Measurements from ENCODE around the gene RAB23.

RAB23 gene

DNA sequence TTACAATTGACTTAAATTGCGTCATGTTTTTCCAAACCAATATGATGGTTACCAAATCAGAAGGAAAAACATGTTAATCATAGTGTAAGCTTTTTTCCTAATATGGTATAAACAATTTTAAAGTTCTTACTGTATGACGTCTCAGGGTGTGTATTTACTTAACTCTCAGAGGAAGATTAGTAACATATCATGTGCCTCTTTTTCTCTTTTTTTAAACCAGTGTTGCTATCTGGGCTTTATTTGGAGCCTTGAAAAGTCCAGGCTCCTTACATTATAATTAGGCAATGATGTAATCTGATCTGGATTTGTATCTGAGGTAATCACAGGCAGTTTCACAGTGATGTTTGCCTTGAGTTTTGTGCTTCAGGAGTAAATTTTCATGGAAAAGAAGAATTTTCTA lies 20.4 kb upstream of the RAB23 start:
- DNase-seq (ENCODE audit: low read depth) = peak; percentile 89

DNA sequence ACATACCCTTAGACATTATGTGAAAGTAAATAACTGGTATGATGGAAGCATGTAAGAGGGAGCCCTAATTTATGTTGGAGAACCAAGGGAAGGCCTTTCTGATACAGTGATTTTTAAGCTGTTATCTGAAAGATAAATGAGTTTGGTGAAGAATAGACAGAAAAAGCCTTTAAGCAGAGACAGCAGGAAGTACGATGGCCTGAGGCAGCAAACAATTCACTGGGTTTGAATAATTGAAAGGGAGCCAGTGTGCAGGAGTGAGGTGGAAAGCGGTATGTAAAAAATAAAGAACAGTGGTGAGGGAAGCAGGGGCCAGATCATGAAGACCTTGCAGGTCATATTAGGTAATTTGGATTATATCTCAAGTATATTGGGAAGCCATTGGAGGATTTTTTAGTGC lies 4.1 kb upstream of the RAB23 start:
- no peak for DNase-seq (ENCODE audit: low read depth)

DNA sequence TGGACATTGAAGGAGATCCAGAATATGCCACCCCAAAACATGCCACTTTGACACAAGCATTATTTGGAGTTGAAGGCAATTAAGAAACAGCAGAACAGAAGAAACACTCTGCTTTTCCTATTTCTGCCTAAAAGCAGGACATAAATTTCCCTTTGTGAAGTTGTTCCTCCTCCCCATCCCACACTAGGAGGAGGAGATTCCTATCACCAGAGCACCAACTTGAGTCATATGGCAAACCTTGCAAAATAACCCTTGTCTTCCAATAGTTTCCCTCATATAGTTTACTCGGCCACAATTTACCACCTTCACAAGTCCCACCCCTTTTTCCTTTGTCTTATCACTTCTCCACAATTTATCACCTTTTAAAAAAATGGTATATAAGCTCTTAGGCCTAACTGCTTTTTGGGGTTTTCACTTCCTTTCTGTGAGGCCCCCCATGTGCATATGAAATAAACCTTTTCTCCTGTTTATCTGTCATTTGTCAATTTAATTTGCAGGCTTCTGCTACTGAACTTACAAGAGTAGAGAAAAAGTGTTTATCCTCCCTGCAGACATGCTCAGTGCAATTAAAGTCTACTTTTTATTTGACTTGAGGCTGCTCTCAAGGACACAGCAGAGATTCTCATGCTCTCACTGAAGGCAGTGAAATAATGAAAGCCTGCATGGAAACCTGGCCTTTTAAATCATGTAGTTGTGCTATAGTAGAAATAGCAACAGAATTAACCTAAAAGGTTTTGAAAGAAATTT lies 2.8 kb upstream of the RAB23 start:
- DNase-seq (ENCODE audit: low read depth) = no peak

DNA sequence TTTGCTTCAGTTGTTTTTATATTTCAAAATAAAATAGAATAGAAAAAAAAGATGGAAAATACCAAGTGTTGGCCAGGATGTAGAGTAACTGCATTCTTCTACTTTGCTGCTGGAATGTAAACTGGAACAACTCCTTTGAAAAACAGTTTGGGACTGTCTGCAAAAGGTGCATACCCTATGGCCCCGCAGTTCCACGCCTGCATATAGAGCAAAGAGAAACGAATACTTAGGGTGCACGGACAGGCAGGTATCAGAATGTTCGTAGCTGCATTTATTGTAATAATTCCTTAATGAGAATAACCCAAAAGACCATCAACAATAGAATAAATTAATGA lies 603 bp upstream of the RAB23 start:
- no peak for DNase-seq (ENCODE audit: low read depth)

DNA sequence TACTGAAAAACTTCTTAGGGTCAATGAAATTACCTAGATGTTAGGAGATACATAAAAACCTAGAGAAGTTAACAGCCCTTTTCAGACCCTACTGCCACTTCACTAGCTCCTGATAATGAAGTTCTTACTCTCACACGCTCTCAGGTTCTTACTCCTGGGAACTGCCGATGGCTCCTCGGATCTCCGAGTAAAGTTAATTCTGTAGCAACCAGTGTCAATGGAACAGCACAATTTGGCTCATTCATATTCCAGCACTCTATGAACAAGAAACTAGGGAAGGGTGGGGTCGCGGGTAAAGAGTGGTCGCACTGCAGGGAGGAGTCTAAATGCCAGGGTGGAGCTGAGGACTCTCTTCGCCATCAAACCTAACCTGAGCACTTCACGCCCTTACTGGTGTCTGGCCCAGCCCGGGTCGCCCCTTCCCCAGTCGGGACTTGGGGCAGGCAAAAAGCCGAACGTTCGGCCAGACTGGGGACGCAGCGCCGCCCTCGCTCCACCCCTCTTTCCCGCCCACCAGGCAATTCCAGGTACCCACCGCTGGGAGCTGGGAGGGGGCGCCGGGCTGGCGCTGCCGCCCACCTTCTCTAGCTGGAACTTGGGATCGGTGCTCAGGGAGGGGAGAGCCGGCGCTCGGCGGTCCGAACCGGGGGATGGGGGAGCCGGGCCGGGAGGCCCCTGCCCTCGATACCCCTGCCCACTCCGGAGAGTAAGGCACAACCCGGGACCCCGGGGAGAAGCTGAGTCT lies 744 bp downstream of the RAB23 start:
- peak; percentile 43 for DNase-seq (ENCODE audit: low read depth)

DNA sequence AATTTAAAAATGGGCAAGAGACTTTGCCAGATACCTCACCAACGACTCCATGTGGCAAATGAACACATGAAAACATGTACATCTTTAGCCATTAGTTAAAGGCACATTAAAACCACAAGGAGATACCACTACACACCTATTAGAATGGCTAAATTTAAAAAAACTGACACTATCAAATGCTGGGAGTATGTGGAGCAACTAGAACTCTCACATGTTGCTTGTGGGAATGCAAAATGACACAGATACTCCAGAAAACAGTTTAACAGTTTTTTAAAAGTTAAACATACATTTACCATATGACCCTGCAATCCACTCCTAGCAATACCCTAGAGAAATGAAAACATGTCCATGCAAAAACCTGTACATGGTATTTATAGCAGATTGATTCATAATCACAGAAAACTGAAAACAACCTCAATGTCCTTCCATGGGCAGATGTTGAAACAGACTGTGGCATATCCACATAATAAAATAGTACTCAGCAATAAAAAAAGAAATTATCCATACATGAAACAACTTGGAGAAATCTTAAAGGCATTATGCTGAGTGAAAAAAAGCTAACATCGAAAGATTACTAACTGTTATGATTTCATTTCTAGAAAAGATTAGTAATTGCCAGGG lies 1.9 kb downstream of the RAB23 start:
- DNase-seq (ENCODE audit: low read depth) = no peak

- DNase-seq (ENCODE audit: low read depth) = no peak
Observed at GRCh38 chr6:57217270-57217669, 4.8 kb downstream of the RAB23 start.

GRCh38 chr6:57216235-57217101 lies 5.6 kb downstream of the RAB23 start:
- no peak for DNase-seq (ENCODE audit: low read depth)

DNA sequence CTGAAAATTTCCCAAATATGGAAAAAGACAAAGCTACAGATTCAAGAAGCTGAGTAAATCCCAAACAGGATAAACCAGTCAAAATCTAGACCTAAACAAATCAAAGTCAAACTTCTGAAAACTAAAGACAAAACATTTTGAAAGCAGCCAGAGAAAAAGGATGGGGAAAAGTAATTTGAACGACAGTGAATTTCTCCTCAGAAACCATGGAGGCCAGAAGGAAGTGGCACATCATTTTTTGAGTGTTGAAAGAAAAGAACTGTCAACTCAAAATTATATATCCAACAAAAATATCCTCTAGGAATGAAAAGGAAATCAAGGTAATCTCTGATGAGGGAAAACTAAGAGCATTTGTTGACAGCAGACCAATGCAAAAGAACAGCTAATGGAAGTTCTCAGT lies 6.8 kb downstream of the RAB23 start:
- no peak for DNase-seq (ENCODE audit: low read depth)

- DNase-seq (ENCODE audit: low read depth) = no peak
Observed at GRCh38 chr6:57210060-57210459, 12.0 kb downstream of the RAB23 start.

DNA sequence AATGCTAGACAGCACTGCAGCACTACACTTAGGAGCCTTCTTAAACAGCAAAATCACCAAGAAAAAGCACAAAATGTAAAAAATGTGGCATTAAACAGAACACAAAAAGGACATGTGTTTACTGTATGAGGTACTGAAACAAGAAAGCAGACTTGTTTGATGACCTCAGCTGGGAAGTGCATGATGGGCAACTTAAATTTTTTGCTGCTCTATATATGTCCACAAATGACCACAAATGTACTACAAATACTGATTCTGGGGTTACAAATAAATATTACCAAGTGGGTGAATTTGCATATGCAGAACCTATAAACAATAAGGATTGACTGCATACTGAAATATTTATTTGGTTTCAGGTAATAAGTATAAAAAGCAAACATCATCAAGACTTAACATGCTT lies 13.1 kb downstream of the RAB23 start:
- no peak for DNase-seq (ENCODE audit: low read depth)

DNA sequence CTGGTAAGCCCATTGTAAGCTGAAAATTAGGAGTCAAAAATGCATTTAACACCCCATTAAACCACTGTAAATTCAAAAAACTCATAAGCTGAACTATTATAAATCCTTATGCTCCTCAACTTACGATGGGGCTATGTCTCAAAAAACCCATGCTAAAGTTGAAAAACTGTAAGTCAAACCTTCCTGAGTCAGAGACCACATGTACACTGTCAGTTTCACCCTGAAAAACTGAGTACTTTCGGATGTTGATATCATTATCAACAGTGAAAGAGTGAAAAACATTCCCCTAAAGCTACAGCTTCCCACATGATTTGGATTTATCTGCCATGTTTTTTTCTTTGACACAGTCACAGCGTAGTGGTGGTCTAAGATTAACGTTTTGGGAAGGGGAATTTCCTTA lies 14.2 kb downstream of the RAB23 start:
- DNase-seq (ENCODE audit: low read depth) = no peak

GRCh38 chr6:57207141-57207540 lies 15.0 kb downstream of the RAB23 start:
- no peak for DNase-seq (ENCODE audit: low read depth)

DNA sequence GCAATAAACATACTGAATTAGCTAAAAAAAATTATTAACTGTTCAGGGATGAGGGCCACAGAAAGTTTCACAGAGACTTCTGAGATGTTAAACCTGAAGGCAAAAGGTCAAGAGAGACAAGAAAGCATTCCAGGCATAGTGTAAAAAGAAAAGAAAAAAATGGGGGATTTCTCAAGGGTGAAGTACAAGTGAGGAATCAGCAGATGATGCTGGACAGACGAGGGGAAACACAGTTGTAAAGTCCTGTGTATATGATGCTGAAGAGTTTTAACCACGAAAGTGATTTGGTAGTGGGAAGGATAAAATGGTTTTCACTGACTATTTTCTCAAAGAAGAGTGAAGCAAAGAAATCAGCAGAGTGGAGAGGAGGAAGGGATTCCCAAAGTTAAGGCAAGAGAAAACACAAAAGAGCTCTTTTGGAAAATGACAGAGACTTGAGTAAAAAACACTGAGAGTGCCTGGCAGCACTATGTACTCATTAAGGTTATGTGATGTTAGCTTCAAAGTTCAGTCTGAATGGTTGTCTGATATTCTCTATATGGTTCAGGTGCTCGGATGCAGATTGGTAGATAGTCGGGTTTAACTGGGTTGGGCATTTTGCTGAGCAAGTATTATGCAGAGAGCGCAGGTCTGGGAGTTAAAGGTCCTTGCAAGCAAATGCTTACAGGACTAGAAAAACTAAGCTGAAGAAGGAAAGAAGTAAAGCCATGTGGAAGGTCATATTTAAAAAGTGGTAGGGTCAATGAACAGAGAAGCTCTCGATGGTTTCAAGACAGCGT lies 16.4 kb downstream of the RAB23 start:
- DNase-seq (ENCODE audit: low read depth) = no peak

DNA sequence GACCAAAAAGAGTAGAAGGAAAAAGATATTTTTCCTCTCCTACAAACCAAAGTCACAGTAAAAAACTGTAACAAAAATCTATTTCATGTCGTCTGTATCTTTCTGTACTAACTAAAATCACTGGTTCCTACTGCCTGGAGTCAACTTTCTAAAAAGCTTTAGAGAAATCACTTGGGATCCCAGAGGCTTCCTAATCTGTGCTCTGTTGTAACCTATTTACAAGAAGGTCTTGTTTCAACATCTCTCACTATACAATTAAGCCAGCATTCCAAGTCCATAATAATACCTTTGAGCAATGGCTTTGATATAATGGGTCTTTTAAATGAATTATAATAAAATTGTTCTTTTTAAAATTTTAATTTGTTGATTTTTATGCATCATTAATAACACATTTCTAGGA lies 20.4 kb downstream of the RAB23 start:
- DNase-seq (ENCODE audit: low read depth) = no peak

- DNase-seq (ENCODE audit: low read depth) = no peak
Observed at GRCh38 chr6:57198926-57199636, 23.0 kb downstream of the RAB23 start.

DNA sequence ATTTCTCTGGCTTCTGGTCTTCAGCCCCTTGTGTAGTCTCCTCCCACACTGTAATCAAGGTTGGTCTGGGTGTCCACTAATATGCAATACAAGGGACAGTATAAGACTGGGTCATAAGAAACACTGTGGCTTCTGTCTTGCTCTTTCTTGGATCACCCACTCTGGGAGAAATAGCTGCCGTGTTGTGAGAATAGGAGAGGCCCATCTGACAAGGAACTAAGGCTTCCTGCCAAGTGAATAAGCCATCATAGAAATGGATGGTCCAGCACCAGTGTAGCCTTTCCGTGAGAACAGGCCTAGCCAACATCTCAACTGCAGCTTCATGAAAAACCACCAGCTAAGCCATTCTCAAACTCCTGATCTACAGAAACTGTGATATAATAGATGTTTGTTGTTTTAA lies 26.6 kb downstream of the RAB23 start:
- DNase-seq (ENCODE audit: low read depth) = no peak

DNA sequence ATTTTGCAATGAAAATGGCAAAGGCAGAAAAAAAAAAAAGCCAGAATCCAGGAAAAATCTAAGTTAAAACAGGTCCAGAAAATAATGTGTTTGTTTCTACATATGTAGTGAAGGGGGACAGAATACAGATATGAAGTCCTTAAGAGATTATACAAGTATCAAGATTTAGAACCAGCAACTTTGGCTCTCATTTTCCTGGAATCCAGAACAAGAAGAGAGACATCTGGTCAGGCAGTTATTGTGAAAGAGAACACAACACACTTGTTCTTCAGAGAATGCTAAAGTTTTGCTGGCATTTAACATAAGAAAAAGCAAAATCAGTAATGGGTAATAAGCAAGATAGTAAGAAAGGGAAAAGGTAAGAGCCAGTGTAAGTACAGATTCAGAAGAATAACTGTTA lies 28.9 kb downstream of the RAB23 start:
- no peak for DNase-seq (ENCODE audit: low read depth)

GRCh38 chr6:57190140-57190539 lies 32.0 kb downstream of the RAB23 start:
- peak; percentile 59 for DNase-seq (ENCODE audit: low read depth)

DNA sequence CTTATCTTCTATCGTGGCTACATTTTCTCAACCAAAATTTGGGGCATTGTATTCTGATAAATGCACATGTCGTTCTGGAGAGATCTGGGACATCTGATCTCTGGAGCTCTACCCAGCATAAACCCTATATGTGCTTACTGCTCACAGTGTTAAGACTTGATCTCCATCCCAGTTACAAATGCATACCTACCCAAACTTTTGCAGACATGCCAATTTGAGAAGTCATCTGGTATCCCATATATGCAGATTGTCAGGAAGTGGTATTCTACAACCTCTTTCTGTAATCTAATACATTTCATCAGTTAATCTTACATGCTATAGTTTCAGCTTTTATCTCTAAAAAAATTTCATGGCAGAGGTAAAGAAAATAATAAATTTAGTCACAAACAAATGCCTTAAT lies 38.8 kb downstream of the RAB23 start:
- DNase-seq (ENCODE audit: low read depth) = no peak

- no peak for DNase-seq (ENCODE audit: low read depth)
Observed at GRCh38 chr6:57182017-57182432, 40.1 kb downstream of the RAB23 start.
